Thyroid gland (tissue), 4 donors: Measurements from ENCODE around the gene CSNK2A2.

ENCODE experiments used
- POLR2A ChIP-seq, 2 donors: fragments of 450-650 bp; IDR thresholded peaks; one replicate each; pipeline ENCODE4 v1.6.1; 2017; ENCODE audit warnings: antibody characterized with exemption in 2 of 2, mild to moderate bottlenecking in 2 of 2, moderate library complexity in 1 of 2
- TF ChIP-seq, protein P1 (sequence below), 6 experiments: fragments of 200-600 bp in 3 of 6; fragments of 450-650 bp in 3 of 6; sonication (generic) in 3 of 6; IDR thresholded peaks; one replicate each; pipeline ENCODE4 v1.5.1; 2016 to 2019; ENCODE audit warnings: antibody characterized with exemption in 6 of 6, mild to moderate bottlenecking in 2 of 6, inconsistent platforms in 1 of 6, moderate library complexity in 1 of 6

DNA sequence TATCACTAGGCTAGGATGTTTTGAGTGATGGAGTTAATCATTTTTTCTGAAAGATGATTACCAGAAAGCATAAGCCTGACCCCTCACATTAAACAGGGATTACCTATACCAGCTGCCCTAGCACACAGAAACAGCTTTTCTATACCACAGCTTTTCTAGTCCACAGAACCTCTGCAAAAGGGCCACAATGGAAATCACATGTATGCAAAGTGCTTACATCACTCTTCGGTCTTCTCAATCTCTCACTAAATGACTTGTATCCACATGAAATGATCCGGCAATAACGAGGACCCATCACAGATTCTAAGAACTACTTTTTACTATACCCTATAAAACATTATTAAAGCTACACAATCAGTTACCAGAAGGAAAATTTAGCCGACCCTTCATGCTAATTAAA is 2.6 kb downstream of the CSNK2A2 start:
- no peak for TF ChIP-seq POLR2A (IDR thresholded peaks at IDR 0.05)
- TF ChIP-seq, protein P1, sequence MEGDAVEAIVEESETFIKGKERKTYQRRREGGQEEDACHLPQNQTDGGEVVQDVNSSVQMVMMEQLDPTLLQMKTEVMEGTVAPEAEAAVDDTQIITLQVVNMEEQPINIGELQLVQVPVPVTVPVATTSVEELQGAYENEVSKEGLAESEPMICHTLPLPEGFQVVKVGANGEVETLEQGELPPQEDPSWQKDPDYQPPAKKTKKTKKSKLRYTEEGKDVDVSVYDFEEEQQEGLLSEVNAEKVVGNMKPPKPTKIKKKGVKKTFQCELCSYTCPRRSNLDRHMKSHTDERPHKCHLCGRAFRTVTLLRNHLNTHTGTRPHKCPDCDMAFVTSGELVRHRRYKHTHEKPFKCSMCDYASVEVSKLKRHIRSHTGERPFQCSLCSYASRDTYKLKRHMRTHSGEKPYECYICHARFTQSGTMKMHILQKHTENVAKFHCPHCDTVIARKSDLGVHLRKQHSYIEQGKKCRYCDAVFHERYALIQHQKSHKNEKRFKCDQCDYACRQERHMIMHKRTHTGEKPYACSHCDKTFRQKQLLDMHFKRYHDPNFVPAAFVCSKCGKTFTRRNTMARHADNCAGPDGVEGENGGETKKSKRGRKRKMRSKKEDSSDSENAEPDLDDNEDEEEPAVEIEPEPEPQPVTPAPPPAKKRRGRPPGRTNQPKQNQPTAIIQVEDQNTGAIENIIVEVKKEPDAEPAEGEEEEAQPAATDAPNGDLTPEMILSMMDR (IDR thresholded peaks at IDR 0.05): no peak
